Kidney epithelial cell (primary cell): ENCODE results near the gene ZC3H12A. TPM values are rescaled to one million over a fixed set of nuclear protein-coding genes. Genes with fewer than 3 reads are reported as not detected.
A peak's percentile ranks its signal among the peaks of the same experiment; 100 is the strongest.
"Not testable (repeated sequence)": the region's sequence is repeated elsewhere in the genome, so short reads cannot be mapped to it uniquely, and the experiment has no call there.

Experiments used
- DNase-seq: peaks from one replicate; pipeline ENCODE4 v3.0.0-alpha.2; 2010; ENCODE audit warnings: low read depth
- H3K27me3 ChIP-seq: 2 replicates; pipeline ENCODE4 v1.6.0; 2011; ENCODE audit warnings: low read length; ENCODE audit not compliant: control insufficient read depth, insufficient read depth
- H3K36me3 ChIP-seq: 2 replicates; pipeline ENCODE4 v1.5.1; 2011; ENCODE audit warnings: low read length; ENCODE audit not compliant: control insufficient read depth, insufficient read depth
- H3K4me3 ChIP-seq: 2 replicates; pipeline ENCODE4 v1.5.1; 2011; ENCODE audit warnings: low read depth, mild to moderate bottlenecking, control low read depth, low read length
- CTCF ChIP-seq: IDR thresholded peaks from 2 replicates; pipeline ENCODE4 v1.5.1; 2011; ENCODE audit warnings: mild to moderate bottlenecking, moderate library complexity, low read length, control low read depth, inconsistent platforms; ENCODE audit not compliant: insufficient read depth, poor library complexity, severe bottlenecking
- total RNA-seq: library from RNA; depleted of rRNA; stranded (reverse); fragments of >200 nt; gene quantifications from 2 replicates; pipeline ENCODE4 v1.2.3, GENCODE V29; 2015

The ZC3H12A gene
- total RNA-seq, 1 donor from 2014 or later: 34.2 TPM

DNA sequence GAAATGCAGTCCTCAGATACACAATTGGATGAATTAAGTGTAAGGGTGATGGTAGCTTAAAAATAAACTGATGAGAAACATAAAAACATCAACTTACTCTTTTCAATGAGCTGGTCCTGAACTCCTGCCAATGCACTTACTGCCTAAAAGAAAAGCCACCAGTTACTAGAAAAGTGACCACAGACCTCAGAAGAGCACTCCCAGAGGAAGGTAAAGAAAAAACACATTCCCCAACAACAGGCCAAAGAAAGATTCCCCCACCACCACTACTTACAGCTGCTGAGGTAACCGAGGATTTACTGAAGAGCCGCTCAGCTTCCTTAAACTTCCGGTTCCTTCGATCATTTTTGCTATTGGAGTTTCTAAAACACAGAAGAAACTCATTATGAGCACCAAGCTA is 34.8 kb downstream of the ZC3H12A start:
- DNase-seq: no peak
- H3K27me3 ChIP-seq: no peaks in the 10 kb centered on the region
- TF ChIP-seq CTCF: peak; percentile 24
- no peak overlapping the region for H3K4me3 ChIP-seq
- peaks cover 2% of the 10 kb centered on the region for H3K36me3 ChIP-seq

DNA sequence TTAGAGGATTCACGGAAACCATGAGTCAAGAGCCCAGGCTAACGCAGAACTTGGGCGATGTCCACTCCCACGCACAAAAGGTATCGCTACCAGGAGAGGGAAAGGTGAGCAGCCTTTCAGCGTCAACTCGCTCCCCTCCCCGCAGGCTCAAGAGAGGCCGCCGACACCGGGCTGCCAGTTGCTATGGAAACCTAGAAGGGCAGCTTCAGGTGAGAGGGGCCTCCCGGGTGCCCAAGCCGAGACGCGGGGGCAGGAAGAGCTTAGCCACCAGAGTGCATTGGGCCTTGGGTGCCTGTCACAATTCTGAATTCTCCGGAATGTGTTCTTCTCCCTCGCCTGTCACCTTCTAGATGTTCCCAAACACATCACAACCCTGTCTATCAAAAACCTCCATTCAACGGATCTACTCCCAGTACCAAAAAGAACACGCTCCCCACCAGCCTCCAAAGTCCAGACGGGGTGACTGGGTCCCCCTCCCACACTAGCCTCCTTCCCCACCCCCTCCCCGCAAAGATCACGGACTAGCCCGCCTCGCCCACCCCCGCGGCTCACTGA is 39.5 kb downstream of the ZC3H12A start:
- Histone ChIP-seq H3K36me3 (peaks cover 2% of the 10 kb centered on the region), H3K27me3 (no peaks in the 10 kb centered on the region), H3K4me3 (peak overlapping the region; percentile 89)
- no peak for TF ChIP-seq CTCF
- no peak for DNase-seq

GRCh38 chr1:37514350-37515184 is 40.2 kb downstream of the ZC3H12A start, which contains the start of gene MEAF6:
Gene MEAF6, minus strand, starts transcription at chr1:37514766. Its CDS starts 20 bp downstream, at chr1:37514746.
- no peak for TF ChIP-seq CTCF
- DNase-seq: peak; percentile 32
- Histone ChIP-seq H3K4me3 (peak within 1 kb of the TSS; percentile 89), H3K27me3 (no peaks in the 10 kb centered on the region), H3K36me3 (peaks cover 2% of the 10 kb centered on the region)

DNA sequence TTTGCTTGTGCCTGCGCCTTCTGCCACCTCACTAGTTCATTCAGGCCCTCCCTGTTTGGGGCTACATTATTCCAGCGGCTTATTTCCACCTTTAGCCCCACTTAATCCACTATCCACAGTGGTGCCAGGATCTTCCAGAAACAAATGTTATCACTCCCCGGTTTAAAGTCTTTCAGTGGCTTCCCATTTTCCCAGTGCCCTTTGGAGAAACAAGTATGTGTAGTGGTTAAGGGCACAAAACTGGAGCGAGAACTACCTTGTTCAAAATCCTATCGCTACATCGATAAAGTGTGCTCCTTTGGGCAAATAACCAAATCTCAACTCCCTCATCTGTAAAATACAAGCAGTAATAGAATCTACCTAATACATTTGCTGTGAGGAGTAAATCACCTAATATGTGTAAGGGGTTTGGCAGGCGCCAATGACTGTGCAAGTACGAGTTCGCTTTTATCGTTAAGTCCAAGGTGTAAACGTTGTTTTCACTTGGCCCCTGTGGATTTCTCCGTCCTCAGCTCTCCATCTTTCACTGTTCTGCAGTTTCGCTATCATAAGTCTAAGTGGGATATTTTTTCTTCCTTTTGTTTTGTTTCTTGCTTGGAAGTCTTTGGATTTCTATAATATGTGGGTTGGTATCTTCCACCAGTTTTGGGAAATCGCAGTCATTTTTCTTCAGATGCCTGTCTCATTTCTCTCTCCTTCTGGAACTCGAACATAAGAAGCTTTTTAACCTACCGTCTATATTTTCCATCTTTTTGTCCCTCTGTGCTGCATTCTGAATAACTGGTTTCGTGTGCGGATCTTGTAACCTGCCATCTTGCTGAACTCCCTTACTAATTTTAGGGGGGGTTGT is 41.0 kb downstream of the ZC3H12A start:
- H3K27me3 ChIP-seq: no peaks in the 10 kb centered on the region
- TF ChIP-seq CTCF: no peak
- H3K36me3 ChIP-seq: peaks cover 2% of the 10 kb centered on the region
- DNase-seq: no peak
- H3K4me3 ChIP-seq: peak overlapping the region; percentile 89

DNA sequence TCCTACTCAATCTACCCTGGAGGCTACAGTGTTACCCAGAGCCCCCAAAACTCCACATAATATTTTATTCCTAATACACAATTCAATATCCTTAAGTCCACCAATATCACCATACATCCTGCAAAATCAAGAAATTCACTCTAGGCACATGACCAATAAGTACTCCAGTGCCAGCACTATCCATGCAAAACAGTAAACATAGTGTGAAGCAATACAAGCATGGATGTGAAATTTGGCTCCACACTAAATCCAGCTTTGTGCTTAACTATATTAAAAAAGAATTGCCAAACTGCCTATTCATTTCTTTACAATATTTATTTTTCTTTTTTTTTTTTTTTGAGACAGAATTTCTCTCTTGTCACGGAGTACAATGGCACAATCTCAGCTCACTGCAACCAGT is 43.2 kb downstream of the ZC3H12A start:
- DNase-seq: no peak
- no peak for TF ChIP-seq CTCF
- Histone ChIP-seq H3K4me3 (no peak overlapping the region), H3K36me3 (peaks cover 2% of the 10 kb centered on the region), H3K27me3 (no peaks in the 10 kb centered on the region)

- H3K36me3 ChIP-seq, DNase-seq, H3K27me3 ChIP-seq, H3K4me3 ChIP-seq: not testable (repeated sequence)
Measured at GRCh38 chr1:37518241-37518640, 43.9 kb downstream of the ZC3H12A start.

GRCh38 chr1:37518929-37519328 is 44.5 kb downstream of the ZC3H12A start:
- not testable (repeated sequence) for DNase-seq, H3K4me3 ChIP-seq, H3K27me3 ChIP-seq, H3K36me3 ChIP-seq
